SJSA1 (cell line): Measurements from ENCODE around the gene ST6GALNAC5. TPM values are rescaled to one million over a fixed set of nuclear protein-coding genes. Genes with fewer than 3 reads are reported as not detected.

Experiments
- DNase-seq, 2 experiments: peaks; one replicate each; pipeline ENCODE4 v3.0.0-alpha.2; 2015 to 2020; ENCODE audit warnings: low spot score in 2 of 2, low read depth in 1 of 2
- H3K27ac ChIP-seq: fragments of 250-450 bp; sonication (Bioruptor Pico); 2 replicates; pipeline ENCODE4 v1.5.1; 2020; ENCODE audit warnings: mild to moderate bottlenecking, moderate library complexity
- H3K27me3 ChIP-seq: fragments of 250-450 bp; sonication (Bioruptor Pico); replicated peaks from 2 replicates; pipeline ENCODE4 v1.5.1; 2020; ENCODE audit warnings: mild to moderate bottlenecking, moderate library complexity
- H3K36me3 ChIP-seq: fragments of 250-450 bp; sonication (Bioruptor Pico); 2 replicates; pipeline ENCODE4 v1.5.1; 2020; ENCODE audit warnings: mild to moderate bottlenecking
- H3K4me1 ChIP-seq: fragments of 250-450 bp; sonication (Bioruptor Pico); replicated peaks from 2 replicates; pipeline ENCODE4 v1.6.1; 2021; ENCODE audit warnings: mild to moderate bottlenecking
- H3K4me3 ChIP-seq: fragments of 250-450 bp; sonication (Bioruptor Pico); 2 replicates; pipeline ENCODE4 v1.5.1; 2020; ENCODE audit warnings: mild to moderate bottlenecking
- H3K9me3 ChIP-seq: fragments of 250-450 bp; sonication (Bioruptor Pico); replicated peaks from 2 replicates; pipeline ENCODE4 v1.5.1; 2020; ENCODE audit warnings: mild to moderate bottlenecking
- total RNA-seq: library from RNA; depleted of rRNA; stranded (reverse); fragments of >200 nt; shearing (Covaris generic); gene quantifications from 2 replicates; pipeline ENCODE4 v1.2.3, GENCODE V29; 2014

The ST6GALNAC5 gene
- total RNA-seq, 1 experiment from 2014 or later: not detected

GRCh38 chr1:77065693-77066342, 198.5 kb downstream of the ST6GALNAC5 start:
- DNase-seq: no peak
- H3K9me3 ChIP-seq: no peaks in the 10 kb centered on the region; the same call in 1 of the 2 replicates
- H3K27ac ChIP-seq: no peak overlapping the region
- no peaks in the 10 kb centered on the region for H3K4me1 ChIP-seq
- no peaks in the 10 kb centered on the region for H3K36me3 ChIP-seq
- no peak overlapping the region for H3K4me3 ChIP-seq
- no peaks in the 10 kb centered on the region; the same call in 1 of the 2 replicates for H3K27me3 ChIP-seq

- DNase-seq: no peak
- Histone ChIP-seq H3K4me1 (no peaks in the 10 kb centered on the region), H3K36me3 (no peaks in the 10 kb centered on the region), H3K4me3 (no peak overlapping the region), H3K27ac (no peak overlapping the region), H3K27me3 (no peaks in the 10 kb centered on the region; the same call in 1 of the 2 replicates), H3K9me3 (peaks cover 2% of the 10 kb centered on the region; the same call in 1 of the 2 replicates)
Observed at GRCh38 chr1:77068013-77068412, 200.7 kb downstream of the ST6GALNAC5 start.

GRCh38 chr1:77076759-77077158, 209.5 kb downstream of the ST6GALNAC5 start:
- H3K27ac ChIP-seq: no peak overlapping the region
- DNase-seq: no peak

GRCh38 chr1:77081834-77082233, 214.6 kb downstream of the ST6GALNAC5 start:
- Histone ChIP-seq H3K4me1 (no peaks in the 10 kb centered on the region), H3K27ac (no peak overlapping the region), H3K36me3 (no peaks in the 10 kb centered on the region), H3K27me3 (no peaks in the 10 kb centered on the region), H3K4me3 (no peak overlapping the region), H3K9me3 (no peaks in the 10 kb centered on the region)
- DNase-seq: no peak

More at GRCh38 chr1:77076759-77077158, 209.5 kb downstream of the ST6GALNAC5 start:
- H3K4me3 ChIP-seq: no peak overlapping the region
- no peaks in the 10 kb centered on the region for H3K27me3 ChIP-seq
- no peaks in the 10 kb centered on the region for H3K4me1 ChIP-seq
- no peaks in the 10 kb centered on the region for H3K9me3 ChIP-seq
- H3K36me3 ChIP-seq: no peaks in the 10 kb centered on the region

GRCh38 chr1:77084457-77084856, 217.2 kb downstream of the ST6GALNAC5 start:
- no peaks in the 10 kb centered on the region for H3K27me3 ChIP-seq
- no peak for DNase-seq
- no peak overlapping the region for H3K27ac ChIP-seq
- no peak overlapping the region for H3K4me3 ChIP-seq
- no peaks in the 10 kb centered on the region for H3K9me3 ChIP-seq
- H3K4me1 ChIP-seq: no peaks in the 10 kb centered on the region
- H3K36me3 ChIP-seq: no peaks in the 10 kb centered on the region

- no peaks in the 10 kb centered on the region for H3K9me3 ChIP-seq
- H3K27ac ChIP-seq: no peak overlapping the region
- DNase-seq: no peak
- no peaks in the 10 kb centered on the region for H3K27me3 ChIP-seq
- no peak overlapping the region for H3K4me3 ChIP-seq
- H3K36me3 ChIP-seq: no peaks in the 10 kb centered on the region
- no peaks in the 10 kb centered on the region for H3K4me1 ChIP-seq
Observed at GRCh38 chr1:77085109-77085508, 217.8 kb downstream of the ST6GALNAC5 start.

GRCh38 chr1:77089756-77090155, 222.5 kb downstream of the ST6GALNAC5 start:
- Histone ChIP-seq H3K4me1 (no peaks in the 10 kb centered on the region), H3K4me3 (no peak overlapping the region), H3K27me3 (no peaks in the 10 kb centered on the region), H3K27ac (no peak overlapping the region), H3K9me3 (no peaks in the 10 kb centered on the region), H3K36me3 (no peaks in the 10 kb centered on the region)
- no peak for DNase-seq

GRCh38 chr1:77095236-77095635, 228.0 kb downstream of the ST6GALNAC5 start:
- no peak overlapping the region for H3K27ac ChIP-seq
- no peak overlapping the region for H3K4me3 ChIP-seq
- no peak for DNase-seq
- H3K4me1 ChIP-seq: no peaks in the 10 kb centered on the region
- no peaks in the 10 kb centered on the region for H3K27me3 ChIP-seq
- H3K36me3 ChIP-seq: no peaks in the 10 kb centered on the region
- H3K9me3 ChIP-seq: no peaks in the 10 kb centered on the region

- no peak overlapping the region for H3K27ac ChIP-seq
- H3K36me3 ChIP-seq: no peaks in the 10 kb centered on the region
- no peak overlapping the region for H3K4me3 ChIP-seq
- no peak for DNase-seq
- H3K4me1 ChIP-seq: no peaks in the 10 kb centered on the region
- no peaks in the 10 kb centered on the region for H3K27me3 ChIP-seq
- H3K9me3 ChIP-seq: no peaks in the 10 kb centered on the region
Observed at GRCh38 chr1:77096496-77097255, 229.4 kb downstream of the ST6GALNAC5 start.

GRCh38 chr1:77100875-77101274, 233.6 kb downstream of the ST6GALNAC5 start:
- no peak overlapping the region for H3K4me3 ChIP-seq
- no peak for DNase-seq
- no peak overlapping the region for H3K27ac ChIP-seq
- no peaks in the 10 kb centered on the region for H3K36me3 ChIP-seq
- no peaks in the 10 kb centered on the region for H3K4me1 ChIP-seq
- H3K9me3 ChIP-seq: no peaks in the 10 kb centered on the region
- no peaks in the 10 kb centered on the region for H3K27me3 ChIP-seq

- H3K4me1 ChIP-seq: no peaks in the 10 kb centered on the region
- DNase-seq: no peak
- H3K27ac ChIP-seq: no peak overlapping the region
- H3K4me3 ChIP-seq: no peak overlapping the region
- H3K36me3 ChIP-seq: no peaks in the 10 kb centered on the region
- no peaks in the 10 kb centered on the region for H3K9me3 ChIP-seq
- H3K27me3 ChIP-seq: no peaks in the 10 kb centered on the region
Observed at GRCh38 chr1:77103486-77103885, 236.2 kb downstream of the ST6GALNAC5 start.

- Histone ChIP-seq H3K27ac (no peak overlapping the region), H3K27me3 (no peaks in the 10 kb centered on the region), H3K9me3 (no peaks in the 10 kb centered on the region), H3K4me1 (no peaks in the 10 kb centered on the region), H3K4me3 (no peak overlapping the region), H3K36me3 (no peaks in the 10 kb centered on the region)
- no peak for DNase-seq
Observed at GRCh38 chr1:77104672-77105071, 237.4 kb downstream of the ST6GALNAC5 start.
